Measurements from ENCODE around the gene TCERG1L.

DNA sequence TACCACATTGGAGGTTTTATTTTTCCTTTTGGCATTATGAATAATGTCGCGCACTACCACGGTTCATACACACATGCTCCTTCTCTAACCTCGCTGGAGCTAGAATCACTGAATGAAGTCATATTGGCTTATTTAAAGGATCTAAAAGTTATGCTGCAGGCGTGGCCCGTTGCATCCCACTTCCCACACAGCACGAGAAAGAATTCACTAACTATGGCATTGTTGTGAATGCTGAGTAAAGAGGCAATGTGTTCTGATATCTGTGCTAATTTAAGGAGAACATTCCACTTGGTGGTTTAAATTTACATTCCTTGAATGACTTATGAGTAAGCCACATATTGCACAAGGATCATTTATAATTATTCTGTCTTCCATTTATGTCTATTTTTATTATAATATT lies 20.7 kb downstream of the TCERG1L start:
- TF ChIP-seq TAF1 (IDR thresholded peaks at IDR 0.05; ENCODE audit: borderline replicate concordance, insufficient read depth, low read length) (no peak), POLR2AphosphoS5 (IDR thresholded peaks at IDR 0.05; ENCODE audit: low read depth, low read length) (no peak)
